Heart right ventricle (tissue), 16 donors: ENCODE results near the gene HPD. TPM values are rescaled to one million over a fixed set of nuclear protein-coding genes. Genes with fewer than 3 reads are reported as not detected.
A peak's percentile ranks its signal among the peaks of the same experiment; 100 is the strongest.

Source experiments
- ATAC-seq, 8 donors: fragments of 200-7000 bp; cut with Tn5 transposase; one replicate each; pipeline ENCODE4 v1.9.1; 2020; ENCODE audit warnings: mild to moderate bottlenecking in 8 of 8, moderate library complexity in 8 of 8, moderate number of reproducible peaks in 1 of 8
- DNase-seq, 2 donors: peaks; one replicate each; pipeline ENCODE4 v3.0.0-alpha.2; 2020
- H3K27ac ChIP-seq, 10 donors: fragments of 200-600 bp; sonication (generic) in 2 of 10; one replicate each; pipeline versions ENCODE4 v1.5.0 to v1.8.0; 2020 to 2022; ENCODE audit warnings: mild to moderate bottlenecking in 3 of 10
- H3K27me3 ChIP-seq, 7 donors: fragments of 200-600 bp; one replicate each; pipeline ENCODE4 v1.8.0; 2021 to 2022; ENCODE audit warnings: mild to moderate bottlenecking in 2 of 7
- H3K36me3 ChIP-seq, 9 donors: fragments of 200-600 bp; sonication (generic) in 1 of 9; one replicate each; pipeline versions ENCODE4 v1.5.0 to v1.8.0; 2020 to 2022; ENCODE audit warnings: mild to moderate bottlenecking in 2 of 9
- H3K4me1 ChIP-seq, 9 donors: fragments of 200-600 bp; sonication (generic) in 1 of 9; one replicate each; pipeline versions ENCODE4 v1.5.0 to v1.8.0; 2020 to 2022; ENCODE audit warnings: mild to moderate bottlenecking in 4 of 9
- H3K4me3 ChIP-seq, 10 donors: fragments of 200-600 bp; sonication (generic) in 2 of 10; one replicate each; pipeline versions ENCODE4 v1.5.0 to v1.8.0; 2020 to 2022; ENCODE audit warnings: mild to moderate bottlenecking in 7 of 10, moderate library complexity in 2 of 10
- H3K9me3 ChIP-seq, 11 donors: fragments of 200-600 bp in 10 of 11; sonication (generic) in 2 of 11; one replicate each; pipeline versions ENCODE4 v1.5.0 to v1.8.0; 2013 to 2022; ENCODE audit warnings: mild to moderate bottlenecking in 2 of 11, control low read depth in 1 of 11, moderate library complexity in 1 of 11
- CTCF ChIP-seq, 9 donors: fragments of 200-600 bp; sonication (generic) in 2 of 9; IDR thresholded peaks; one replicate each; pipeline versions ENCODE4 v1.5.0 to v1.8.0; 2021 to 2022; ENCODE audit warnings: antibody characterized with exemption in 9 of 9, mild to moderate bottlenecking in 5 of 9, moderate library complexity in 1 of 9
- WGBS, 2 donors: extraction: QIAGEN DNeasy Blood & Tissue Kit; methylation state at CpG; one replicate each; pipeline ENCODE4 v1.1.7; 2013; ENCODE audit warnings: inconsistent platforms in 1 of 2; 5-methylcytosine and 5-hydroxymethylcytosine counted together
- intact Hi-C, 10 donors: fragments of 100-400 bp; cut with DNase I; formaldehyde crosslinking; loops; one replicate each; pipeline versions ENCODE4 v1.11.1 to v1.14.2; 2022
- long read RNA-seq, 3 donors: library from polyadenylated mRNA; unstranded; transcript quantifications; one replicate each; pipeline ENCODE4 v2.0.0, GENCODE V29; 2020 to 2021
- polyA plus RNA-seq, 2 donors: library from polyadenylated mRNA; stranded (reverse); fragments of 200-250 nt; gene quantifications; one replicate each; pipeline ENCODE4 v1.2.3, GENCODE V29; 2013
- total RNA-seq, 10 donors: library from RNA; stranded (reverse); fragmentation: NEBNext Ultra II Directional in 3 of 10; extraction: Animal tissue kit (Norgen Biotek cat#: 25700) in 3 of 10; gene quantifications; one replicate each; pipeline versions ENCODE4 v1.2.1 to v1.2.4, GENCODE V29; 2021 to 2023
- donor health status: Arrhythmogenic right ventricular cardiomyopathy.
- donor health status: ischemic (EF 13 %, LVEDD 7.1; RV severe dilation, severe dysfunction).
- donor health status: healthy with polysubstance abuse.
- donor health status: DM: no; HTN: yes; CAD: no.
- donor health status: DM: no; HTN: no; CAD: no.
- donor health status: ischemic (EF 25% LVEDD 6.9; RV normal size, moderate dysfunction).
- donor health status: ischemic (EF 25% LVEDD 5.7; RV mildly dilated, moderate dysfunction).
- donor health status: healthy.
- donor health status: DM: yes; HTN: yes; CAD: no.
- donor health status: Ischemic cardiomyopathy.
- donor health status: ischemic (EF 35%, LVEDD 5.7; RV mildly dilated, moderate dysfunction).
- donor health status: nonischemic (EF 11% LVEDD 7.7; RV severe dilation, severe dysfunction).
- donor health status: DM: yes; HTN: yes; CAD: no.
- donor health status: PGD.
- donor health status: ischemic (EF 29% LVEDD 5.4; RV normal size, mild dysfunction).
- donor health status: nonischemic (EF 23%, LVEDD 6.1; RV moderate dilation, normal function).

HPD gene
- total RNA-seq = 1 to 10 TPM in 6 of 10 donors, under 1 TPM in 4; 0.24 to 3.4 (median 1.2) TPM
- polyA plus RNA-seq = 1 to 10 TPM; 1.0 to 1.3 TPM
- long read RNA-seq, donor 1, partial matches to known transcripts = 3 of 3 reads
- long read RNA-seq, donor 1, other reads (novel, unspliced or antisense) = 0 of 3 reads
- long read RNA-seq, donor 2, partial matches to known transcripts = 0 of 2 reads
- long read RNA-seq, donor 2, other reads (novel, unspliced or antisense) = 0 of 2 reads
- long read RNA-seq, donor 3, partial matches to known transcripts = 1 of 2 reads
- long read RNA-seq, donor 3, other reads (novel, unspliced or antisense) = 0 of 2 reads

- Histone ChIP-seq H3K27ac (peak within 1 kb of the TSS; percentile 37 to 91 (median 83)), H3K4me1 (peaks cover 5 to 20% (median 10%) of the 10 kb centered on the region in 9 donors), H3K4me3 (no peak within 1 kb of the TSS), H3K36me3 (no peaks in the 10 kb centered on the region), H3K27me3 (no peaks in the 10 kb centered on the region), H3K9me3 (no peaks in the 10 kb centered on the region)
- intact Hi-C loops = no loop called here
- DNase-seq (peak; percentile 63 to 70), ATAC-seq (peak; percentile 81 to 94 (median 88))
- TF ChIP-seq CTCF (IDR thresholded peaks at IDR 0.05) = no peak
- 50 to 60% methylated on average over 16 of the region's 16 CpGs for WGBS, 2 donors
Measured at GRCh38 chr12:121858662-121859572, at the start of gene HPD. Gene HPD (minus strand): TSS chr12:121858859. CDS start chr12:121858823, 36 bp downstream.

GRCh38 chr12:121905746-121906145 lies 47.1 kb upstream of the HPD start:
- WGBS, 2 donors = 73 to 80% methylated on average over 4 of the region's 4 CpGs
- intact Hi-C loops = no loop called here
- no peaks in the 10 kb centered on the region for H3K4me1 ChIP-seq
- no peaks in the 10 kb centered on the region for H3K9me3 ChIP-seq
- DNase-seq (no peak), ATAC-seq (no peak)
- TF ChIP-seq CTCF (IDR thresholded peaks at IDR 0.05) = no peak
- no peak overlapping the region for H3K4me3 ChIP-seq
- H3K27me3 ChIP-seq = no peaks in the 10 kb centered on the region
- H3K27ac ChIP-seq = no peak overlapping the region
- H3K36me3 ChIP-seq = peaks cover 0 to 100% (median 42%) of the 10 kb centered on the region in 9 donors

- DNase-seq = no peak
- H3K27me3 ChIP-seq = no peaks in the 10 kb centered on the region
- 95 to 100% methylated on average over 2 of the region's 2 CpGs for WGBS, 2 donors
- H3K4me1 ChIP-seq = no peaks in the 10 kb centered on the region
- peaks cover 0 to 100% (median 60%) of the 10 kb centered on the region in 9 donors for H3K36me3 ChIP-seq
- no peak overlapping the region for H3K4me3 ChIP-seq
- intact Hi-C loops = no loop called here
- TF ChIP-seq CTCF (IDR thresholded peaks at IDR 0.05) = no peak
- H3K9me3 ChIP-seq = no peaks in the 10 kb centered on the region
- ATAC-seq = peak in 2 of 8 donors; percentile 35 to 44
- H3K27ac ChIP-seq = no peak overlapping the region
Measured at GRCh38 chr12:121903202-121903601, 44.5 kb upstream of the HPD start.

- Histone ChIP-seq H3K9me3 (no peaks in the 10 kb centered on the region), H3K27ac (no peak overlapping the region), H3K4me3 (no peak overlapping the region), H3K27me3 (no peaks in the 10 kb centered on the region), H3K36me3 (peaks cover 0 to 100% (median 79%) of the 10 kb centered on the region in 9 donors), H3K4me1 (peaks cover 0 to 2% (median 0%) of the 10 kb centered on the region in 9 donors)
- WGBS, 2 donors = 93% methylated on average over 14 of the region's 14 CpGs
- ATAC-seq (peak in 2 of 8 donors; percentile 7 to 38), DNase-seq (no peak)
- no peak for TF ChIP-seq CTCF (IDR thresholded peaks at IDR 0.05)
- intact Hi-C loops = loop anchor here in 3 of 10 donors (10.0 kb wide), 2 partner anchors 85 to 205 kb away; no protein-coding TSS in a partner anchor
Measured at GRCh38 chr12:121899590-121899989, 40.9 kb upstream of the HPD start.
